Activated T-cell treated with anti-CD3 and anti-CD28 coated beads for 24 hours (primary cell): ENCODE results near the gene L3MBTL3.

ENCODE experiments used
- DNase-seq: peaks from one replicate; pipeline ENCODE4 v3.0.0-alpha.2; 2020; ENCODE audit warnings: low read depth

L3MBTL3 gene

DNA sequence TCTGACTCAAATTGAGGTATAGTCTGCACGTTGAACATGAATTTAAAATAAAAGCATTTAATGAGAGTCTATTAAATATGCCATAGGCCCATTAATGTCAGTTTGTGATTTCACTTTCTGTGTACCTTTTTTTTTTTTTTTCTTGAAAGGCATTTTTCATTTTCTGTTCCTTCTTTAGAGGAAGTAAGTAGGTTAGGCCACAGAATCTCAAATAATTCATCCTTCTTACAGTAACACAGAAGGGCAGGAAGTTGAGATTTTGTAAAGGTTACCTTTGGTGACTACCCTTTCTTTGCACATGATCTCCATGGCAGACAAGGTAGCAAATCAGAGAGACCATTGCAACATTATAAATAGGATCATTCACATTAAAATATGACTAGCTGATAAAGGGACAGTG, 9.6 kb downstream of the L3MBTL3 start:
- no peak for DNase-seq

GRCh38 chr6:130029163-130029562, 10.8 kb downstream of the L3MBTL3 start:
- DNase-seq = peak; percentile 7

DNA sequence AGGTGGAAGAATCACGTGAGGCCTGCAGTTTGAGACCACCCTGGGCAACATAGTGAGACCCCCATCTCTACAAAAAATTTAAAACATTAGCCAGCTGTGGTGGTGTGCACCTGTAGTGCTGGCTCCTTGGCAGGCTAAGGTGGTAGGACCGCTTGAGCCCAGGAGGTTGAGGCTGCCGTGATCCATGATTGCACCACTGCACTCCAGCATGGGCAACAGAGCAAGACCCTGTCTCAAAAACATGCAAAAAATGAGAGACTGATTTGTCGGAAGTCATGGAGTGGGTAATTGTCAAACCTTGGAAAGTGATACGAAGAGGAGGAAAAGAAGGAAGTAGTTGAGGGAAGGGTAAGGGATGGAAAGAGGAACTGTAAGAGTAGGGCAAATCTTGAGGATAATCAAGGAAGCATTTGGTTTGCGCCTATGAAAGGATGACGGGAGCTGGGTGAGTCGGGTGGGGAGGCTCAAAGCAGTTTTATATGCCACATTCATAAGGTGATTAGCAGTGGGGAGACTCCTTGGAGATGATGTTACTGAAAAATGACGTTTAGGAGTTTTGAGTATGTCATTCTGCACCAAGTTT, 14.5 kb downstream of the L3MBTL3 start:
- no peak for DNase-seq

GRCh38 chr6:130033949-130034348, 15.6 kb downstream of the L3MBTL3 start:
- DNase-seq = no peak

DNA sequence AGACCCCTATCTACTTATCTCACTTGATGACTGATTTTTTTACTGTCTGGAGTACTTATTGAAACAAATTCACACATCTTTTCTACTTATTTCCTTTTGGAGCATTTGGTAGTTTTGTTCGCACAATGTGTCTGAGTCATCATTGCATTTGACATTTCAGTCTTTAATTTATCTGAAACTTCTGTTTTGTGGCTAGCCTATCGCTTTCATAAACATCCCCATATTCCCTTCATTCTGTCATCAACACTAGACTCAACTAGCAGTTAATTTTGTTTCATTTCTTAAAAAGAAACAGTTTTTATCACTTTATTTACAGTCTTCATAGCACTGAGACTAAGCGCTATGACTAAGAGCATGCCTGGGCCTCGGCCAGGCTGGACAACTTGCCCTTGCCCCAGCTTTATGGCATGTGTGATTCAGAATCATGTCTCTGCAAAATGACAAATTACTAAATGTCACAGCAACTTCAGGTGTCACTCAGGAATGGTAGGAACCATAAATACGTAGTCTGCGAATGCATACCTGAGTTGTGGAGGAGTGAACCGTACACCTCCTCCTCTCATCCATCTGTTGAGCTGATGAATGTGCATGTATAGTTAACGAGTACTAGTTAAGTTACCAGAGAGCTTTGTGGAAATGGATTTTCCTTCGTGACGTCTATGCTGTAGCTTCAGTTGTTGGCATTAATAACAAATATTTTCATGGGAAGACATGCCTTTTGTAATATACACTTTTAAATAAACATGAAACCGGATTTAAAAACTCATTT, 16.2 kb downstream of the L3MBTL3 start:
- DNase-seq = no peak

DNA sequence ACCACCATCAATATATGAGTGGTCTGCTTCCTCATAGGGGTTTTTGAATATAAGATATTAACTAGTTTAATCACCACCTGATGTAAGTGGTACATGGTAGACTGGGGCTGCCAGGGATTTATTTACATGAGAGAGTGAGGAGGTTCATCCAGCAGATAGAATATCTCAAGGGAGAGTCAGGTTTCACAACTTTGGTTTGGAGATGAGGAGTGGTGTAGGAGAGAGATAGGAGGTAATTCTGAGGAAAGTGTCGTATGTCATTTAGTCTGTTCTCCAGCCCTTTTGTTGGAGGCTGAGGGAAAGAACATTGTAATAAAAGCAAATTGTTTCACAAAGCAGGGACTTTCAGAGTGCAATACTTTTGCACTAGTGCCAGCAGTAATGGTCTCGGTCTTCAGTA, 16.8 kb downstream of the L3MBTL3 start:
- DNase-seq = no peak

DNA sequence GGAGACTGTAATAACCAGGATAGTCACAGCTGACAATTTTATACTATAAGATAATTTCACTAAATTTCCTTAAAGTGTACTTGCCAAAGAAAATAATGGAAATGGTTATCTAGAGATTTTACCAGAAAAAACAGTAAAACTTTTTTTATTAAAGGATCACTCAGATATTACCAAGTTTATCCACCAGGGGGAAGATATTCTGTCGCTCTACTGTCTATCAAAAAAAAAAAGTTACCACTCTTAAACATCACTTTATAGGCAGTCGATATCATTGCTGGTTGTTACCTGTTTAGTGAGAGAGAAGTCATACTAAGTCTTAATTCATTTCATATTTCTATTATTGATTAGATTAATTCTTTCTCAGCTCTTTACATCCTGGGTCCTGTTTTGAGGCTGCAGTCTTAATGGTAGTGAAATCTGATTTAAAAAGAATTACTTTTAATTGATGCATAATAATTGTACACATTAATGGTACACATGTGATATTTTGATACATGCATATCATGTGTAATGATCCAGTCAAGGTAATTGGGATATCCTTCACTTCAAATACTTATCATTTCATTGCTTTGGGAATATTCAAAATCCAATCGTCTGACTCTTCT, 18.9 kb downstream of the L3MBTL3 start:
- DNase-seq = no peak

DNA sequence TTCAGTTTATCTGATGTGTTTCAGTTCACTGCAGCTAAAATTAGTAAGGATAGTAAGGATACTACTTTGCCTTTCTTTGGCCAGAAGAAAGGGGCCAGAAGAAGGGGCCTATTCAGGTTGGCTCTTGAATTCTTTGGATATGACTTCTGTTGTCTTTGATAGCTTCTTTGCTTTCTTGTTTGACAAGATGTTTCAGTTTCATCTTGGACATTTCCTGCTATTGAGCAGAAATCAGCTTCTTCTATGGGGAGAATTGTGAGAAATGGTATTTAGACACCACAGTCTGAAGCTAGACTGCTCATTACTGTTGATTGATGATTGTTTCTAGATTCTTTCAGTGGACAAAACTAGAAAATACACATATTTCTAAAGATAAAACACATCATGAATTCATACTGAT, 23.2 kb downstream of the L3MBTL3 start:
- no peak for DNase-seq

DNA sequence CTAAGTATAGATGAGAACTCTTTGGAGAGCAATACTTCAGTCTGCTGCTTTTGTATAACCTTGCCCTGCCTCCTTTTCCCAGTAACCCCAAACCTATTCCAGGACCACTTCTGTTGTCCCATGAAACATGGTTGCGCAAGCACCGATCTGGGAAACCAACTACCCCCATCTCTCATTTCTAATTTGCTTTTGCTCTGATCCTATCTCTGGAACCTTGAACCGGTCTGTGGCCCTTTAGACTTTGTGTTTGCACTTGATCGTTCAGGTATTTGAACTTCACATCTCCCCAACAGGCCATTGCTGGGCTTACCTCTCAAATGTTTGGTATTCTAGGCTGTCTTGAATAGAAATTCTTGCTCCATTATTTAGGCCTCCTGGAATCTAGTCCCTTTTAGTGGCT, 25.0 kb downstream of the L3MBTL3 start:
- DNase-seq = no peak

GRCh38 chr6:130045622-130046021, 27.2 kb downstream of the L3MBTL3 start:
- no peak for DNase-seq

DNA sequence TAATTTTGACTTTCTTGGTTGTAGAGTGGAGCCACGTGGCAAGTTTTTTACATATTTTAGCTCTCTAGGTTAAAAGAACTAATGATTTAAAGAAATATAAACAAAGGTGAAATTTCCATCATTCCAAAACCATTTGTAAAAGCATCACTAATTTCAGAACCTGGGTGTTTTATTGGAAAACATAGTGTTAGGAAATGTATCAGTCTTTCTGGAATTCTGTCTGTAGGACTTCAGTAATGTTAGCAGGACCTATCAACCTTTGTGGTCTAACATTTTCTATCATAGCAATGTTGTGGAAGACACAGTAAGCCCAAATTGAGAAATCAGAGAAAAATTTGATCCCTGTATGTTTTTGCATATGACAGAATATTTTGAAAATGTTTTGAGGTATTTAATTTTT, 28.3 kb downstream of the L3MBTL3 start:
- DNase-seq = no peak

DNA sequence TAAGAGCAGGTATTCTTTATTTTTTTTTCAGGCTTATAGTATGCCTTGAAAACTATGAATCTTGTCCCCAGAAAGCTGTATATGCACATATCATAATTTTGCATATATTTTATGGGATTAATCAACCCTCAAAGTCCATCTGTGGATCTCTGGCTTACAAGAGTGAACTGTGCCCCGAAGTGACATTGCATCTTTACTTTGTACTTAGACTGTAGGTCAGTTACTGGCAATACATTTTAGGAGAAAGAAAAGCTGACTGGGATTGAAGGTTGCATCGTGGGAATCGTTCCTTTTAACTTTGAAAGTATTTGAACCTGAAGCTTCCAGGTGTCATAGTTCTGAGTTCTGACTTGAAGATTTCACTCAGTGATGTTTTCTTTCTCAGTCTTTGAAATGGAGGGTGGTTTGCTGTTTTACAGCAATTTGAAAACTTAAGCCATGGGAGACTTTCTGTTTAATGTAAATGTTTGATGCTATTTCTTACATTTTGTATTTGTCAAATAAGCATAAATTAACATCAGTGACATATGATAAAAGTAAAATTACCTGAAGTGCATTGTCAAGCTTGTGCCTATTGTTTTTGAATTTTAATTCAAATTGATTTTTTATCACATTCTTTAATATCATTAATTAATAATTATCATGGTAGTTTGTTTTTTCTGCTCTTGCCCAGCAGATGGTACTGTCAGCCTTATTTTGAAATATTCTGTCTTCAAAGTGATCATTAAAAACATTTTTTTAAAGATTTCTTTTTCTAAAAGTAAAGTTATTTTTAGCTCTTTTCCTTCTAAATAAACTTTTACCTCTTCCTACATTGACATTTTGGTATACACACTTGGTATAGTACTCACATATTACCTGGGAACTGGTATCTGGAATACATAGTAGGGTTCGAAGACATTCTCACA, 29.0 kb downstream of the L3MBTL3 start:
- no peak for DNase-seq

GRCh38 chr6:130050230-130050629, 31.8 kb downstream of the L3MBTL3 start:
- no peak for DNase-seq

DNA sequence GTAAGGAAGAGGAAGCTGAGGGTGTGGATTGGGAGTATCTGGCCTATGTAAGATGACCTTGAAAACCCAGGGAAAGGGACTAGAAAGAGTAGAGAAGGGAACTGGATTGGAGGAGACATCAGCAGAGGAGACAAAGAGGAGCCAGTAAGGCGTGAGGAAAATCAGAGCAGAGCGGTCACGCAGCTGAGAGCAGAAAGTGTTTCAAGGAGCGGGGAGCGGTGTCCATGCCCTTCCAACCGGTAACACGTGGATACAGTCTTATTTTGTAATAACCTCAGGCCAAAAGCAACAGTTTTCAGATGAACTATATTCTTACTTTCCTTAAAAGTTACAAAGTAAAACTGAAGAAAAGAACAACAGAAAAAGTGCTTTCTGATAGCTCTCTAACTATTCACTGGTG, 36.3 kb downstream of the L3MBTL3 start:
- no peak for DNase-seq

DNA sequence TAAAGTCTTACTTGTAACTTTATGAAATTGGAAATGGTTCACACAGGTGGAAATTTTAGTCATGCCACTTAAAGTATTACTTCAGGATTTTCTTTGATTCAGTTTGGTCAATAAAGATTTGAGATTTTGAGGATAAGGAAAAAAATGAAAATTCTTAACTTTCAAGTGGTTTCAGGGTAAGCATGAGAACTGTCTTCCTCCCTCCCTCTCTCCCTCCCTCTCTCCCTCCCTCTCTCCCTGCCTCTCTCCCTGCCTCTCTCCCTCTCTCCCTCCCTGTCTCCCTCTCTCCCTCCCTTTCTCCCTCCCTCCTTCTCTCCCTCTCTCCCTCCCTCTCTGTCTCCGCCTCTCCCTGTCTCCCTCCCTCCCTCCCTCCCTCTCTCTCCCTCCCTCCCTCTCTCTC, 36.9 kb downstream of the L3MBTL3 start:
- no peak for DNase-seq

DNA sequence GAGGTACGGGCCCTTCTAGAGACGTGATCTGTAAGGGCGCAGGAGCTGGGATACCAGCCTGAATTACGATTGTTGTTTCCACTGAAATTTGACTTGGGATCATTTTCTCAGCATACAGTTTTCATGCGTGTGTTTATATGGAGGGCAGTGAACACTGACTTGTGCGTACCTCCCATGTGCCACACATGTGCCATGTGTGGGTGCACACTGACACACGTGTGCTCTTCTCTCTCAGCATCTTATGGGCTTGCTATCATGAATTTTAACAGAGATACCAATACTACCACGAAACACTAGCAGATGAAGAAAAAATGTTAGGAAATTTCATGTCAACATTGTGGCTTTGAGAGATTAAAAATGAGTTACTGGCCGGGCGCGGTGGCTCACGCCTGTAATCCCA, 39.1 kb downstream of the L3MBTL3 start:
- DNase-seq = no peak

DNA sequence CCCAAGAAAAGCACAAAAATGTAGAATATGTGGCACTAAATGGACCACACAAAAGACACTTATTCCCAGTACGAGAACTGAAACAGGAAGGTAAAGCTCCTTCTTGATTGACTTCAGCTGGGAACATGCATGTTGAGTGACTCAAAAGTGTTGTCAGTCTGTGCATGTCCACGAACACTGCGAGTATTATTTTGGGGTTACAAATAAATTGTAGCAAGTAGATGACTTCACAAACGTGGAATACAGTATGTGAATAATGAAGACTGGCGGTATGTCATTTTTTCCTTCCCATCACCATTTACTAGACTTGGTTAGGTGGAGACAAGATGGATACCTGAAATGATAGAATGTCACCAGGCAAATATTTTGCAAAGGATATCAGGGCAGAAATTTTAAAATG, 45.4 kb downstream of the L3MBTL3 start:
- no peak for DNase-seq

DNA sequence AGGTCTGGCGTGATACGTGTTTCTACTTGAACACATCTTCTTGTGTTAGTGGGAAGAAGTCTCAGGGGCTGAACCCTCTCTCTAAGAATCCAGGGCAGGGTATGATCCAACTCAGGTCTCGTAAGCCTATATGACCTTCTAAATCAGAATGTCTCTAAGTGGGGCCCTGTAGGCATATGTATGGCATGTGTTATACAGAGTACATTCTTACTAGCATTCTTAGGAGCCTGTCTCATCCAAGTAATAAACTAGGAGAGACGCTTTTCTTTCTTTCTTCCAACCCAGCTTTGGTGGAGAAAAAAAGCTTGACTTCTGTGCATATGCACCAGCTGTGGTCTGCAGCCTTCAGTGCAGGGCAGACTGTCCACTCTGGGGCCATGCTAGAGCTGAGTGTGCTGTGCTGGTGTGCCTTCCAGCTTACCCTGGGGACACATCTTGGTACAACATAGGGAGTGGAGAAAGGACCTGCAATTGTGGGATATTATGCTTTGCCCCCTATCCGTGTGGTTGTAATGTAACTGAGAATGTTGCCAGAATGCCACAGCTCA, 47.3 kb downstream of the L3MBTL3 start:
- DNase-seq = no peak

- DNase-seq = no peak
Measured at GRCh38 chr6:130069485-130069884, 51.1 kb downstream of the L3MBTL3 start.

GRCh38 chr6:130070326-130070725, 51.9 kb downstream of the L3MBTL3 start:
- no peak for DNase-seq

GRCh38 chr6:130070792-130071191, 52.4 kb downstream of the L3MBTL3 start:
- DNase-seq = no peak

DNA sequence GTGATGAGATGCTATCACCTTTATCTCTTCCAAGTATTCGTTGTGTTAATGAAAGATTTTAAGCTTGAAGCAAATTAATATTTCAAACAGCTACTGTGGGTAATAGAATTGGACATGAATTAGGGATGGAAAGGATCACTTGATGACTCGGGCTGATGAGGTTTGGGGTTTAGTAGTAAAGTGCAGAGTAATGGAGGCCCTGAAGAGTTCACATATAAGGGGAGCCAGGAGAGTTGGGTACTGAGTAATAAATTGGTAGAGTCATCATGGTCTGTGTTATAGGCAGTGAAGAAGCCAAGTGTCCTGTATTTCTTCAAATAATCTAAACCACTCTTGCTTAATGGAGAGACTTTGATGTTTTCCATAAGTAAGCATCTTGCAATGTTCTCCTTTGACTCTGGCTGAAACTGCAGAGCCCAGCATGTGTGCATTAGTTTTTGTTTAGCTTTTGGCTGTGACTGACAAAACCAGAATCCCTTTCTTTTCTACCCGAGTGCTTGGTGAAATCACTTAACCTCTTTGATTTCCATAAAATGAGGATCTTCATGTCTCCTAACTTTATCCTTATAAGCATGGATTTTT, 57.6 kb downstream of the L3MBTL3 start:
- no peak for DNase-seq
